HG03066 (cell line): ENCODE measurements around the gene TMEM92.
"Not testable (repeated sequence)": the region's sequence is repeated elsewhere in the genome, so short reads cannot be mapped to it uniquely, and the experiment has no call there.

Experiments used
- ATAC-seq: cut with Tn5 transposase; IDR thresholded peaks from one replicate; pipeline ENCODE4 v1.9.1; 2021; ENCODE audit warnings: low read depth; ENCODE audit not compliant: unreplicated experiment

Gene TMEM92

GRCh38 chr17:50261051-50261915 is 13.0 kb upstream of the TMEM92 start:
- no peak for ATAC-seq

DNA sequence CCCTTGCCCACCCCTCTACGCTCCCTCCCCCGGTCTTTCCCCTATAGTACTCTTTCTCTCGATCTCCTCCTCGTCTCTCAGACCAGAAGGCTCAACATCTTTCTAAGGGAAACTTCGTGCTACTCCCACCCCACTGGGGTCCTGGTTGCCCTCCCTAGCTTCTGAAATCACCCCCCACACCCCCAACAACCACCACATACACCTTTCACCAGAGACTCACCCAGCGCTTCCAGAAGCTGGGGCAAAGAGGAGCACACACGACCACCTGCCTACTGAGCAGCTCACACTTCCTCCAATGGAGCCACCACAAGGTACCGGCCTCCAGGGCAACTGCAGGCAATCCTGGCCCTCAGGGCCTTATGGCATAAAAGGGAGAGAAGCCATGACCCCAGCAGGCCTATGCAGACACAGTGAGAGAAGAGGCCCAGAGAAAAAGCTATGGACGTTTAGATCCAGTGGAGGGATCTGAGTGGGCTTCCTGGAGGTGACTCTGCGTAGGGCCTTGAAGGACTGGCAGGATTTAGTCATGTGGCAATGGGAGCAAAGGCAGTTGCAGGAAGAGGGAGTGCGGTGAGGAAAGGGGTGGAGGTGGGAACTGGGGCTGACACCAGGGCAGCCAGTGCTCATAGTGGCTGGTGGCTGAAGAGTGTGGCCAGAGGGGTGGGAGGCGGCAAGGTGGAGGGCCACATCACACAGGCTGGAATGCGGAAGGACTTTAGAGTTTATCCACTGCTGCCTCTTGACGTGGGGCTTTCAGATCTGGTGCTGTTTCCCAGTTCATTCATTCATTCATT is 12.1 kb upstream of the TMEM92 start:
- ATAC-seq = no peak

DNA sequence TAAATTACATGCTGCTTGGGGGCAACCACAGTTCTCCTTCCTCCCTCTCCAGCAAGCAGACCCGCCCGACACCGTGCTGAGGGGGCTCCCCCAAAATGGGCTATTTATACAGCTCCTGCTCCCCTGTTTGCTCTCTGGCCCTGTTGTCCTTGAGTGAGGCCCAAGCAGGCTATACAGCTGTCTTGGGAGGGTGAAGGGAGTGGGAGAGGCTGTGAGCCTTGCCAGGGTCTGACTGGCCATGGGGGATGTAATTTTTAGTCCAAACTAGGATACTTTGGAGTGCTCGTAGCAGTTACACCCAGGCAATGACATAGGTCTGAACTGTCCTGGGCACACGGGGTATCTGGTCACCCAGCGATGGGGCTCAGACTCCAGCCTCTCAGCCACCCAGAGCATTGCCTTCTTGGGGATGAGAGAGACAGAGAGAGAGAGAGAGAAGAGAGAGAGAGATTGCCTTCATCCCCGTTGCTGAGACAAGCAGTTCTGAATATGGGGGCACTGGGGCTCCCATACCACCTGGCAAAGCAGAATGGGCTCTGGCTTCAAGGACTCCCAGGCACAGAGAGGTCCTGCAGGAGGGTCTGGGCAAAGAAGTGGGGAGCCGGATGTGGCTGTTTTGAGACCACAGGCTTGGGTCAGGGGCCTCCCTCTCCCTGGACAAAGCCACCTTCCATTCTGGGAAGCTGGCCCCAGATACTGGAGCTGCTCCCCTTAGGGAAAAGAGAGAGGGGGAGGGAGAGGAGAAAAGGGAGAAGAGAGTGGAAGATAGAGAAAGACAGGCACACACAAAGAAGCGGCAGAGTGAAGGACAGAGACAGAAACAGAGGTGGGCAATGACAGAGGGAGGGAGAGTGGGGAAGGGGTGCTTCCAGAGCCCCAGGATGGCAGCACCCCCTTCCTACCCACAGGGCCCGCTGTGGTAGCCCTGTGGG is 10.7 kb upstream of the TMEM92 start:
- no peak for ATAC-seq

DNA sequence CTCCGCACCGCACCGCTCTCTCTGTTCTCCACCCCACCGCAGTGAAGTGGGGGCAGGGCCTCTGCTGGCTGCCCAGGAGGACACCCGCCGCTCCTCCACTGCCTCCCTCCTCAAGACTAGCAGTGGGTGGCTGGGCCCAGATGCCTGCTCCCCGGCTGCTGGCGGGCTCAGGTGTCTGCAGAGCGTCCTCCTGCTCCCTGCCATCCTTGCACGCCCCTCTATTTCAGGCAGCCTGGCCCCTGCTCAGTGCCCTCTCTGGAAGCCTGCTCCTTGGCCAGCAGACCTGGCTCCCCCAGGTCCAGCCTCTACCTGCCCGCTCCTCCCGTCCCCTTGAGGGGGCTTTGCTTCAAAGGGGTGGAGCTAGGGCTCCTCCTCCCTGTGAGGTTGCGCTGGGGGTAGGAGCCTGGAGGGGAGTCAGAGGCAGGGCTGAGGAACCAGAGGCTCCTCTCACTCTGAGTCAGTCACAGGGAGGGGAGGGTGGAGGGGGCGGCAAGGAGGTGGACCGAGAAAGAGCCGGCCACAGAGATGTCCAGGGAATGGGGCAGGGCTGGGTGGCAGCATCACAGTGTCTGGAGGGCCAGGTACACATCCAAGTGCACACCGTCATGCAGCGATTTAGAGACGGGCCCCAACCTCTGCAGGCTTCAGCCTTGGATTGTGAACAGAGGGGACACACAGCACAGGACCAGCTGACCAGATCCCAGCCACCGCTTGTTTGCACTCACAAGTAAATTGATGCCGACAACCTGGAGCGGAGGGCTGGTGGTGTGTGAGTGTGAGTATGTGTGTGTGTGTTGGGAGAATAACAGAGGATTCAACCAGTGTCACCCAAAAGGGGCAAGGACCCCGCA is 9.8 kb upstream of the TMEM92 start:
- ATAC-seq = no peak

GRCh38 chr17:50265212-50265611 is 9.1 kb upstream of the TMEM92 start:
- ATAC-seq = no peak

GRCh38 chr17:50265690-50266315 is 8.5 kb upstream of the TMEM92 start:
- no peak for ATAC-seq

DNA sequence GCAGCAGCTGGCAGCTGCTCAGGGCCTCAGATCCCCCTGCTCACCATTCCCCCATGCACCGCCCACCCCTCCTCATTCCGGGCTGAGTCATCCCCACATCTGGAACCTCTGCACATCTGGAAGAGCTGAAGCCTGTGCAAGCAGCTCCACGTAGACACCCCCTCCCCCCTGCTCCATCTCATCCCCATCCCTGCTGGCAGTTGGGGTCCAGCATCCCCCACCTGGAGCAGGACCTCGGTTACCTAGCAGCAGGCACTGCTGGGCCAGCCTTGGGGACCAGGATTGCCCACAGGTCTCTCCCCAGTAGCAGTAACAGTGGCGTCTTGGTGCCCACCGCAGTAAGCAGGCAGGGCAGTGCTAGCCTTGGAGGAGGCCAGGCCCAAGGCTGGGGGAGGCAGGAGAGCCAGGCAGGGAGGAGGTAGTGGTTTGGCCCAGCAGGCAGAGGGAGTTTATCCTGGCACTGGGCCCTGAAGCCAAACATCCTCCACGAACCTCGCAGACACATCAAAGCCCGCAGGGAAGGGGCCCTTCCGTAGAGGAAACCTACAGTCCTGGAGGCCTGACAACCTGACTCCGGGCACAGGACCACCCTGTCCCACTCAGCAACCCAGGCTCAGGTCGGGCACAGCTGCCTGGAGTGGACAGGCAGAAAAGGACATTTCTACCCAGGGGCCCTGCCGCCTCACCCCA is 7.7 kb upstream of the TMEM92 start:
- ATAC-seq = no peak

GRCh38 chr17:50267074-50267841 is 7.0 kb upstream of the TMEM92 start:
- no peak for ATAC-seq

DNA sequence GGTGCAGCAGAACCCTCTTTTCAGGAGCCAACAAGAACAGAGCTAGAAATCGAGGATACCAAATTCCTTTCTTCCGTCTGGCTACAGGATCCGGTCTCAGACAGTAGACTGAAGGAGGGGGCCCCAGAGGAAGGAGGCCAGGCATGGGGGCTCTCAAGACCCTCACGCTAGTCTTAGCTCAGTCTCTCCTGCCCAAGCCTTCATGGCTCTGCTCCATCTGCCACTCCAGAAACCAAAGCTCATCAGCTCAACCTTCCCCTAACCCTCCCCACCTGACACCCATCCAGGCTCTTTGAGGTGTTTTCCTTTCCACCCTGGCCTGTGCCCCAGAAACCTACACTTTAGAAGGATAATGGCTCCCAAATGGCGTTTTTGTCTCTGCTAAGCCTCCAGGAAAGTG is 6.2 kb upstream of the TMEM92 start:
- no peak for ATAC-seq

DNA sequence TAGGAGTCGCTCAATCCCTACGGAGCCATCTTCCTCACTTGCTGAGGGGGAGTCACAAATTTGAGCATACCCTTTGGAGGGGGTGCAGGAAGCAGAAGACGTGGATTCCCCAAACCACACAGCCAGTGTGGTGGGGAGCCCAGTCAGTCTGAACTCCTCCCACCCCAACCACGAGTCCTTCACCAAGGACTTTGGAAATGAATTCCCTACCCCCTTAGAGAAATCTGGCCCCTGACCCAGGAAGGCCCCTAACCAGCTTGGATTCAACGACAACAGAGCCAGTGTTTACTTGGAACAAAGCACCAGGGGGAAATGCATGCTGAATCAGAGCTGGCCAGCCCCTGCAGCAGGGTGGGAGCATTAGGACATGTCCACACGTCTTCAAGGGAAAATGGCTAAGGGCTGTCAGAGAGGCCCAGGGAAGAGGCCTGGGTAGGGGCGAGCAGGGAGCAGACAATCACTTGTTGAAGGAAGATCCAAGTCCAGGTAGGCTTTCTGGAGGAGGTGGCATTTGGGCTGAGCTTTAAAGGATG is 5.5 kb upstream of the TMEM92 start:
- ATAC-seq = no peak

GRCh38 chr17:50269477-50270434 is 4.5 kb upstream of the TMEM92 start:
- ATAC-seq = peak; percentile 73

DNA sequence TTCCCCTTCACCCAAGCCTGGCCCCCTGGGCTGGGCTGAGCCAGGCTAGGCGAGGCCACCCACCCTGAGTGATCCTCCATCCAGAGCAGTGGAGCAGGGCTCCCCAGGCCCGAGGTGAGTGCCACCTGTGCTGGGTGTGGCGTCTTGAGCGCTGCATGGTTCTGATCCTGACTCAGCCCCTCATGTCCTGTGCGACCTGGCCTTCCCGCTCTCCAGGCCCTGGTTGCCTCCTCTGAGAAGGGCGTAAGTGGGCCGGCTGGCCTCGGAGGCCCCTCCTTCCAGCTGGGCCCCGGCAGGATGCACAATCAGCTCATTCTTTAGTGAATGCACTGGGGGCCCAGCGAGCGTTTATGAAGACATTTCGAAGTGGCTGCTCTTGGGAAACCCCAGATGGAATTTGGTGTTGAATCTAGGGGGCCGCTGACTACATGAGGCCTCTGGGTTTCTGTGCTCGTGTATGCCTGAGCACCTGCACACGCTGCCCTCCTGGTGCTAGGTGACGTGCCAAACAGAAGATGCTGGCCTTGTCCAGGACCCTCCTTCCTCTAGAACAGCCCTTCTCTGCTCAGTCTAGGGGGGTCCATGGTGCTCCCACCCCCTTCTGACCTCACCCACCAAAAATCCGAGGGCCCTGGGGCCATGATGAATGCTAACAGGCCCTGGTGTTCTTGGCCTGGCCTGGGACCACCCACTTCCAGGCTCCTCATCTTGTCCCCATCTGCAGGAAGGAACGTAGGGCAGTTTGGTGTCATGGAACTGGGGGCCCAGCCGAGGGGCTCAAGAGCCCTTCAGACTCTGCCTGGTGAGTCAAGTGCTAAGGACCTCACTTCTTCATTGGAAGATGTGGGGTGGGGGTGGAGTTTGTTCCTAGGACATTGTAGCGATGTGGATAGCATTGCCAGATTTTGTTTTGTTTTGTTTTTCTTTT is 3.6 kb upstream of the TMEM92 start:
- ATAC-seq = no peak

DNA sequence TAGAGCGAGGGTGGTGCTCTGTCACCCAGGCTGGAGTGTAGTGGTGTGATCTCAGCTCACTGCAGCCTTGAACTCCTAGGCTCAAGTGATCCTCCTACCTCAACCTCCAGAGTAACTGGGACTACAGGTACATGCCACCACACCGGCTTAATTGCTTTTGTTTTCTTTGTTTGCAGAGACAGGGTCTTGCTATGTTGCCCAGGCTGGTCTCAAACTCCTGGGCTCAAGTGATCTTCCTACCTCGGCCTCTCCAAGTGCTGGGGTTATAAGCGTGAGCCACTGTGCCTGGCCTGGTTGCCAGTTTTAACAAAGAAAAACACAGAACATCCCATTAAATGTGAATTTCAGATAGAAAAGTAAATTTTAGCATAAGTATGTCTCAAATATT is 2.9 kb upstream of the TMEM92 start:
- ATAC-seq = not testable (repeated sequence)

GRCh38 chr17:50272246-50272645 is 2.0 kb upstream of the TMEM92 start:
- no peak for ATAC-seq
